Neural cell (in vitro differentiated cells): ENCODE data around the gene SVOPL. TPM values are rescaled to one million over a fixed set of nuclear protein-coding genes. Genes with fewer than 3 reads are reported as not detected.

Experiments
- H2AFZ ChIP-seq: fragments of 200-600, 300-800 bp; sonication (generic), shearing (Covaris generic); 2 replicates; pipeline ENCODE4 v1.6.0; 2014; ENCODE audit warnings: low read depth, mild to moderate bottlenecking, antibody characterized with exemption, low read length, moderate library complexity
- H3F3A ChIP-seq: fragments of 200-600 bp; shearing (Covaris generic); 2 replicates; pipeline ENCODE4 v1.6.1; 2016; ENCODE audit warnings: mild to moderate bottlenecking, moderate library complexity, mixed read lengths, antibody characterized with exemption, low read length; ENCODE audit not compliant: insufficient read depth, poor library complexity, severe bottlenecking
- H3K27ac ChIP-seq: fragments of 200-600, 300-800 bp; sonication (generic), shearing (Covaris generic); 2 replicates; pipeline ENCODE4 v1.5.1; 2014; ENCODE audit warnings: mild to moderate bottlenecking, low read length, moderate library complexity
- H3K27me3 ChIP-seq: fragments of 300-800, 200-600 bp; sonication (generic), shearing (Covaris generic); 2 replicates; pipeline ENCODE4 v1.6.0; 2014; ENCODE audit warnings: mild to moderate bottlenecking, low read depth, low read length, moderate library complexity; ENCODE audit not compliant: insufficient read depth
- H3K36me3 ChIP-seq: fragments of 300-800, 200-600 bp; sonication (generic), shearing (Covaris generic); 2 replicates; pipeline ENCODE4 v1.5.1; 2014; ENCODE audit warnings: mild to moderate bottlenecking, antibody characterized with exemption, low read length, moderate library complexity; ENCODE audit not compliant: insufficient read depth
- H3K4me2 ChIP-seq: fragments of 300-800, 200-600 bp; sonication (generic), shearing (Covaris generic); 2 replicates; pipeline ENCODE4 v1.6.0; 2014; ENCODE audit warnings: mild to moderate bottlenecking, low read length
- H3K4me3 ChIP-seq: fragments of 300-800, 200-600 bp; sonication (generic), shearing (Covaris generic); 2 replicates; pipeline ENCODE4 v1.5.1; 2014; ENCODE audit warnings: mild to moderate bottlenecking, low read length, moderate library complexity
- H3K79me2 ChIP-seq: fragments of 200-600 bp; shearing (Covaris generic); replicated peaks from 2 replicates; pipeline ENCODE4 v1.6.0; 2014; ENCODE audit warnings: mild to moderate bottlenecking, low read length, moderate library complexity; ENCODE audit not compliant: insufficient read depth
- H3K9ac ChIP-seq: fragments of 300-800, 200-600 bp; sonication (generic), shearing (Covaris generic); 2 replicates; pipeline ENCODE4 v1.6.1; 2016; ENCODE audit warnings: mild to moderate bottlenecking, low read length, mixed read lengths
- H3K9me2 ChIP-seq: fragments of 200-600 bp; shearing (Covaris generic); 2 replicates; pipeline ENCODE4 v1.6.1; 2016; ENCODE audit warnings: mild to moderate bottlenecking, low read length, mixed read lengths; ENCODE audit not compliant: insufficient read depth
- H3K9me3 ChIP-seq: fragments of 200-600, 300-800 bp; sonication (generic), shearing (Covaris generic); 2 replicates; pipeline ENCODE4 v1.6.1; 2016; ENCODE audit warnings: mild to moderate bottlenecking, mixed run types, low read length, moderate library complexity, mixed read lengths
- H4K20me1 ChIP-seq: fragments of 200-600 bp; shearing (Covaris generic); 2 replicates; pipeline ENCODE4 v1.6.1; 2016; ENCODE audit warnings: mild to moderate bottlenecking, mixed run types; ENCODE audit not compliant: insufficient read depth
- CTCF ChIP-seq: fragments of 450-650 bp; IDR thresholded peaks from 2 replicates; pipeline ENCODE4 v1.5.1; 2014; ENCODE audit warnings: antibody characterized with exemption, mild to moderate bottlenecking, moderate library complexity; ENCODE audit not compliant: poor library complexity, severe bottlenecking
- EP300 ChIP-seq: fragments of 450-650 bp; conservative IDR thresholded peaks from 2 replicates; pipeline ENCODE4 v1.6.1; 2014; ENCODE audit warnings: antibody characterized with exemption, mild to moderate bottlenecking, moderate library complexity; ENCODE audit not compliant: poor library complexity, severe bottlenecking
- EZH2 ChIP-seq: fragments of 200-600, 300-800 bp; shearing (Covaris generic), sonication (generic); IDR thresholded peaks from 2 replicates; pipeline ENCODE4 v1.6.1; 2014; ENCODE audit warnings: antibody characterized with exemption, low read length, borderline replicate concordance, mild to moderate bottlenecking; ENCODE audit not compliant: insufficient read depth, poor library complexity, severe bottlenecking
- MXI1 ChIP-seq: fragments of 450-650 bp; conservative IDR thresholded peaks from 2 replicates; pipeline ENCODE4 v1.6.1; 2014; ENCODE audit warnings: antibody characterized with exemption, mild to moderate bottlenecking; ENCODE audit not compliant: poor library complexity, severe bottlenecking
- POLR2AphosphoS5 ChIP-seq: IDR thresholded peaks from 2 replicates; pipeline ENCODE4 v1.6.1; 2012
- RAD21 ChIP-seq: fragments of 450-650 bp; conservative IDR thresholded peaks from 2 replicates; pipeline ENCODE4 v1.6.1; 2014; ENCODE audit warnings: antibody characterized with exemption, mild to moderate bottlenecking, moderate library complexity
- SMC3 ChIP-seq: fragments of 450-650 bp; conservative IDR thresholded peaks from 2 replicates; pipeline ENCODE4 v1.6.1; 2014; ENCODE audit warnings: antibody characterized with exemption, mild to moderate bottlenecking, moderate library complexity; ENCODE audit not compliant: poor library complexity
- TAF1 ChIP-seq: IDR thresholded peaks from 2 replicates; pipeline ENCODE4 v1.6.1; 2012; ENCODE audit warnings: low read depth
- polyA plus RNA-seq: library from polyadenylated mRNA; depleted of rRNA; stranded (reverse); fragments of >200 nt; gene quantifications from 2 replicates; pipeline ENCODE4 v1.2.3, GENCODE V29; 2014
- TF ChIP-seq, protein P1 (sequence below): IDR thresholded peaks from 2 replicates; pipeline ENCODE4 v1.6.1; 2012; ENCODE audit warnings: borderline replicate concordance

SVOPL gene
- polyA plus RNA-seq, 1 donor from 2014 or later = 0.93 TPM

DNA sequence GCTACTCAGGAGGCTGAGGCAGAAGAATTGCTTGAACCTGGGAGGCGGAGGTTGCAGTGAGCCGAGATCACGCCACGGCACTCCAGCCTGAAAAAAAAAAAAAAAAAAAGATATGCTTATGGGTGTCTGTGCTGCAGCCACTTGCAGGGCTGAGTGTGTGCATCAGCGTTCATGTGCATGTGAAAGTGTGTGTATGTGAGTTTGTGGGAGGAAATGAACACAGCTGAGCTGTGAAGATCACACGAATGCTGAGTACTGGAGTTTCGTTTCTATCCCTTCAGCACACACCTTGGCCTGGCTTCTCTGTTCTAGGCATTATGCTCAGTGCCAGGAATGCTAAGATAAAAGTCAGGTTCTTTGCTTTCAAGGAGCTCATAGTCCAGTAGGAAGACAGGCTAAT is 12.0 kb upstream of the SVOPL start:
- Histone ChIP-seq H3K27me3 (no peaks in the 10 kb centered on the region), H3K79me2 (no peaks in the 10 kb centered on the region), H3K36me3 (no peaks in the 10 kb centered on the region), H3K27ac (no peak overlapping the region), H3K9ac (no peak overlapping the region), H3F3A (no peaks in the 10 kb centered on the region), H3K4me2 (no peak overlapping the region), H4K20me1 (no peaks in the 10 kb centered on the region), H2AFZ (no peak overlapping the region), H3K9me2 (no peaks in the 10 kb centered on the region), H3K9me3 (no peaks in the 10 kb centered on the region), H3K4me3 (no peak overlapping the region)
- TF ChIP-seq SMC3 (no peak), EZH2 (no peak), RAD21 (no peak), TAF1 (no peak), EP300 (no peak), POLR2AphosphoS5 (no peak), MXI1 (no peak), CTCF (no peak)
- TF ChIP-seq, protein P1, sequence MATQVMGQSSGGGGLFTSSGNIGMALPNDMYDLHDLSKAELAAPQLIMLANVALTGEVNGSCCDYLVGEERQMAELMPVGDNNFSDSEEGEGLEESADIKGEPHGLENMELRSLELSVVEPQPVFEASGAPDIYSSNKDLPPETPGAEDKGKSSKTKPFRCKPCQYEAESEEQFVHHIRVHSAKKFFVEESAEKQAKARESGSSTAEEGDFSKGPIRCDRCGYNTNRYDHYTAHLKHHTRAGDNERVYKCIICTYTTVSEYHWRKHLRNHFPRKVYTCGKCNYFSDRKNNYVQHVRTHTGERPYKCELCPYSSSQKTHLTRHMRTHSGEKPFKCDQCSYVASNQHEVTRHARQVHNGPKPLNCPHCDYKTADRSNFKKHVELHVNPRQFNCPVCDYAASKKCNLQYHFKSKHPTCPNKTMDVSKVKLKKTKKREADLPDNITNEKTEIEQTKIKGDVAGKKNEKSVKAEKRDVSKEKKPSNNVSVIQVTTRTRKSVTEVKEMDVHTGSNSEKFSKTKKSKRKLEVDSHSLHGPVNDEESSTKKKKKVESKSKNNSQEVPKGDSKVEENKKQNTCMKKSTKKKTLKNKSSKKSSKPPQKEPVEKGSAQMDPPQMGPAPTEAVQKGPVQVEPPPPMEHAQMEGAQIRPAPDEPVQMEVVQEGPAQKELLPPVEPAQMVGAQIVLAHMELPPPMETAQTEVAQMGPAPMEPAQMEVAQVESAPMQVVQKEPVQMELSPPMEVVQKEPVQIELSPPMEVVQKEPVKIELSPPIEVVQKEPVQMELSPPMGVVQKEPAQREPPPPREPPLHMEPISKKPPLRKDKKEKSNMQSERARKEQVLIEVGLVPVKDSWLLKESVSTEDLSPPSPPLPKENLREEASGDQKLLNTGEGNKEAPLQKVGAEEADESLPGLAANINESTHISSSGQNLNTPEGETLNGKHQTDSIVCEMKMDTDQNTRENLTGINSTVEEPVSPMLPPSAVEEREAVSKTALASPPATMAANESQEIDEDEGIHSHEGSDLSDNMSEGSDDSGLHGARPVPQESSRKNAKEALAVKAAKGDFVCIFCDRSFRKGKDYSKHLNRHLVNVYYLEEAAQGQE = no peak

- Histone ChIP-seq H3K79me2 (no peaks in the 10 kb centered on the region), H3K9me3 (no peaks in the 10 kb centered on the region), H2AFZ (no peak overlapping the region), H3K27me3 (no peaks in the 10 kb centered on the region), H3K4me2 (no peak overlapping the region), H3F3A (no peaks in the 10 kb centered on the region), H3K4me3 (no peak overlapping the region), H3K36me3 (no peaks in the 10 kb centered on the region), H3K9ac (no peak overlapping the region), H3K9me2 (no peaks in the 10 kb centered on the region), H4K20me1 (no peaks in the 10 kb centered on the region), H3K27ac (no peak overlapping the region)
- TF ChIP-seq RAD21 = no peak
Measured at GRCh38 chr7:138712652-138713051, 11.5 kb upstream of the SVOPL start.
